Measurements from ENCODE around the gene SPO11.
A peak's percentile ranks its signal among the peaks of the same experiment; 100 is the strongest.
"Not testable (repeated sequence)": the region's sequence is repeated elsewhere in the genome, so short reads cannot be mapped to it uniquely, and the experiment has no call there.

The SPO11 gene

DNA sequence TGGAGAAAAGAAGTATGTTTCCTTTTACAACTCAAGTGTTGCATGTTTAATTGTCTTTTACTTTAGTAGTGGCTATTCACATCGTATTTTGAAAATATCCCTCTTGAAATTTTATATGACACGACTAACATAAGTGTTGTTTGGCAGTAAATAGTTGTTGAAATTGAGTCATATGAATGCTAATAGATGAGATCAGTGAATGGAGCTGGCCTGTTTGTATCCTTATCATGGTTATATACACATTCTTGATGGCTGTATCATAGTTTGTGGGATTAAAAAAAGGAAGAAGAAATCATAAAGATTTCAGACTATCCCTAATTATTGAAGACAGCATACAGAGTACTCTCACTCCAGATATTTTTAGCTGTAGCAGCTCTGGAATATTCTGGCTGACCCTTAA lies 13.2 kb downstream of the SPO11 start:
- H3K36me3 ChIP-seq, result no peaks in the 10 kb centered on the region
- H3K27me3 ChIP-seq, result peaks cover 0 to 14% of the 10 kb centered on the region in 2 donors
- no peak overlapping the region for H3K4me3 ChIP-seq
- no peak for DNase-seq
- no peaks in the 10 kb centered on the region for H3K4me1 ChIP-seq
- no peaks in the 10 kb centered on the region for H3K9me3 ChIP-seq
- intact Hi-C loops (cut with DNase I; ENCODE audit: low total_unique reads), result loop anchor here (10.0 kb wide), 1 partner anchor 798 kb away; no protein-coding TSS in a partner anchor
- TF ChIP-seq, protein P1, sequence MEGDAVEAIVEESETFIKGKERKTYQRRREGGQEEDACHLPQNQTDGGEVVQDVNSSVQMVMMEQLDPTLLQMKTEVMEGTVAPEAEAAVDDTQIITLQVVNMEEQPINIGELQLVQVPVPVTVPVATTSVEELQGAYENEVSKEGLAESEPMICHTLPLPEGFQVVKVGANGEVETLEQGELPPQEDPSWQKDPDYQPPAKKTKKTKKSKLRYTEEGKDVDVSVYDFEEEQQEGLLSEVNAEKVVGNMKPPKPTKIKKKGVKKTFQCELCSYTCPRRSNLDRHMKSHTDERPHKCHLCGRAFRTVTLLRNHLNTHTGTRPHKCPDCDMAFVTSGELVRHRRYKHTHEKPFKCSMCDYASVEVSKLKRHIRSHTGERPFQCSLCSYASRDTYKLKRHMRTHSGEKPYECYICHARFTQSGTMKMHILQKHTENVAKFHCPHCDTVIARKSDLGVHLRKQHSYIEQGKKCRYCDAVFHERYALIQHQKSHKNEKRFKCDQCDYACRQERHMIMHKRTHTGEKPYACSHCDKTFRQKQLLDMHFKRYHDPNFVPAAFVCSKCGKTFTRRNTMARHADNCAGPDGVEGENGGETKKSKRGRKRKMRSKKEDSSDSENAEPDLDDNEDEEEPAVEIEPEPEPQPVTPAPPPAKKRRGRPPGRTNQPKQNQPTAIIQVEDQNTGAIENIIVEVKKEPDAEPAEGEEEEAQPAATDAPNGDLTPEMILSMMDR (IDR thresholded peaks at IDR 0.05), result no peak
- H3K27ac ChIP-seq, result no peak overlapping the region

DNA sequence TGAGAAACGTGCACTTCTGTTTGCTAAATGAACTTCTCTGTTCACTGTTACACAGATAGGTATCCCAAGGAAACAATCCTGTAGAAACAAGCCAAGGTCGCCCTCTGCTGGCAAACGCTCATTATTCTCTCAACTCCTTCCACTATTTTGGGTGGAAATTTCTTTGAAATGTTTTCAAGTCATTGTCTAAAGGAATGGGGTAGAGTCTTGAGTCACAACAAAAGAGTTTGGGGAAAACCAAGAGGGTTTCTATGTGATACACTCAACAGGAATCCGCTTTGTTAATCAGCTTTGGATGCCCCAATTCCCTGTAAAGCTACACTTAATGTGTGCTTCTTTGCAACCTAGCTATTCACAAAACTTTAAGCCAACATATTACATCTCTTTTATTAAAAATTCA lies 16.9 kb downstream of the SPO11 start:
- no peaks in the 10 kb centered on the region for H3K36me3 ChIP-seq
- TF ChIP-seq, protein P1 (IDR thresholded peaks at IDR 0.05), result peak; percentile 58 to 65
- intact Hi-C loops (cut with DNase I; ENCODE audit: low total_unique reads), result loop anchor here (10.0 kb wide), 1 partner anchor 802 kb away; no protein-coding TSS in a partner anchor

DNA sequence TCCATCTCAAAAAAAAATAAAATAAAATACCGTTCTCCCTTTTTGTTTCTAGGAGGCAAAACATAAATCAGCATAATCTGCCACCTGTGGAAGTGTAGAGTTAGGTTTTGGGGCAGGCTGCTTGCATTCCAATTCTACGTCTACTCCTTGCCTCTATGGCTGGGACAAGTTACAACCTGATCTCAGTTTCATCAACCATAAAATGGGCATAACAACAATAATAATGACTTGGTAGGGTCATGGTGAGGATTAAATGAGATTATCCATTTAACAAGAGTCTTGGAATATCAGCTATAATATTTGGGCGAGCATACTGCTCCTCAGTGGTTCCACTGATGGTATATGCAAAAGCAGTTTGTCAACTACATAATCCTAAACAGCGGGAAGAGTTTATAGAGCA lies 17.8 kb downstream of the SPO11 start:
- Histone ChIP-seq H3K27me3 (peaks cover 0 to 8% of the 10 kb centered on the region in 2 donors), H3K4me3 (no peak overlapping the region), H3K36me3 (no peaks in the 10 kb centered on the region), H3K9me3 (no peaks in the 10 kb centered on the region), H3K4me1 (peaks cover 0 to 9% (median 9%) of the 10 kb centered on the region in 4 donors), H3K27ac (no peak overlapping the region)
- no peak for DNase-seq
- TF ChIP-seq, protein P1 (IDR thresholded peaks at IDR 0.05), result no peak
- intact Hi-C loops (cut with DNase I; ENCODE audit: low total_unique reads), result loop anchor here (10.0 kb wide), 1 partner anchor 803 kb away; no protein-coding TSS in a partner anchor

More for the DNA sequence above, 16.9 kb downstream of the SPO11 start:
- peak in 1 of 2 donors; percentile 73 for DNase-seq
- Histone ChIP-seq H3K9me3 (no peaks in the 10 kb centered on the region), H3K27me3 (peaks cover 0 to 10% of the 10 kb centered on the region in 2 donors), H3K27ac (no peak overlapping the region), H3K4me3 (no peak overlapping the region), H3K4me1 (peaks cover 0 to under 1% (median 0%) of the 10 kb centered on the region in 4 donors)

DNA sequence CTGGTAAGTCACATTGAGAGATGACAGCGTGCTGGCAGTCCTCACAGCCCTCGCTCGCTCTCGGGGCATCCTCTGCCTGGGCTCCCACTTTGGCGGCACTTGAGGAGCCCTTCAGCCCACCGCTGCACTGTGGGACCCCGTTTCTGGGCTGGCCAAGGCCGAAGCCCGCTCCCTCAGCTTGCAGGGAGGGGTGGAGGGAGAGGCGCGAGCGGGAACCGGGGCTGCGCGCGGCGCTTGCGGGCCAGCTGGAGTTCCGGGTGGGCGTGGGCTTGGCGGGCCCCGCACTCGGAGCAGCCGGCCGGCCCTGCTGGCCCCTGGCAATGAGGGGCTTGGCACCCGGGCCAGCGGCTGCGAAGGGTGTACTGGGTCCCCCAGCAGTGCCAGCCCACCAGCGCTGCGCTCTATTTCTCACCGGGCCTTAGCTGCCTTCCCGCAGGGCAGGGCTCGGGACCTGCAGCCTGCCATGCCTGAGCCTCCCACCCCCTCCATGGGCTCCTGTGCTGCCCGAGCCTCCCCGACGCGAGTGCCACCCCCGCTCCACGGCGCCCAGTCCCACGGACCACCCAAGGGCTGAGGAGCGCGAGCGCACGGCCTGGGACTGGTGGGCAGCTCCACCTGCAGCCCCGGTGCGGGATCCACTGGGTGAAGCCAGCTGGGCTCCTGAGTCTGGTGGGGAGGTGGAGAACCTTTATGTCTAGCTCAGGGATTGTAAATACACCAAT lies 18.8 kb downstream of the SPO11 start:
- H3K4me3 ChIP-seq, H3K27ac ChIP-seq, H3K27me3 ChIP-seq, H3K36me3 ChIP-seq, DNase-seq, H3K9me3 ChIP-seq: not testable (repeated sequence)
- intact Hi-C loops (cut with DNase I; ENCODE audit: low total_unique reads), result loop anchor here (10.0 kb wide), 1 partner anchor 804 kb away; no protein-coding TSS in a partner anchor
- H3K4me1 ChIP-seq, result peaks cover 0 to 18% (median 10%) of the 10 kb centered on the region in 4 donors

DNA sequence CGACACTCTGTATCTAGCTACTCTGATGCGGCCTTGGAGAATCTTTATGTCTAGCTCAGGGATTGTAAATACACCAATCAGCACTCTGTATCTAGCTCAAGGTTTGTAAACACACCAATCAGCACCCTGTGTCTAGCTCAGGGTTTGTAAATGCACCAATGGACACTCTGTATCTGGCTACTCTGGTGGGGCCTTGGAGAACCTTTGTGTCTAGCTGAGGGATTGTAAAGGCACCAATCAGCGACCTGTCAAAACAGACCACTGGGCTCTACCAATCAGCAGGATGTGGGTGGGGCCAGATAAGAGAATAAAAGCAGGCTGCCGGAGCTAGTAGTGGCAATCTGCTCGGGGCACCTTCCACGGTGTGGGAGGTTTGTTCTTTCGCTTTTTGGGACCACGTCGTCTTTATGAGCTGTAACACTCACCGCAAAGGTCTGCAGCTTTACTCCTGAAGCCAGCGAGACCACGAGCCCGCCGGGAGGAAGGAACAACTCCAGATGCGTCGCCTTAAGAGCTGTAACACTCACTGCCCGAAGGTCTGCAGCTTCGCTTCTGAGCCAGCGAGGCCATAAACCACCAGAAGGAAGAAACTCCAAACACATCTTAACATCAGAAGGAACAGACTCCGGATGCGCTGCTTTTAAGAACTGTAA lies 19.4 kb downstream of the SPO11 start:
- H3K9me3 ChIP-seq, H3K36me3 ChIP-seq, DNase-seq, H3K27me3 ChIP-seq, H3K27ac ChIP-seq, H3K4me3 ChIP-seq: not testable (repeated sequence)
- intact Hi-C loops (cut with DNase I; ENCODE audit: low total_unique reads), result loop anchor here (10.0 kb wide), 1 partner anchor 804 kb away; no protein-coding TSS in a partner anchor
- H3K4me1 ChIP-seq, result peaks cover 0 to 18% (median 10%) of the 10 kb centered on the region in 4 donors

DNA sequence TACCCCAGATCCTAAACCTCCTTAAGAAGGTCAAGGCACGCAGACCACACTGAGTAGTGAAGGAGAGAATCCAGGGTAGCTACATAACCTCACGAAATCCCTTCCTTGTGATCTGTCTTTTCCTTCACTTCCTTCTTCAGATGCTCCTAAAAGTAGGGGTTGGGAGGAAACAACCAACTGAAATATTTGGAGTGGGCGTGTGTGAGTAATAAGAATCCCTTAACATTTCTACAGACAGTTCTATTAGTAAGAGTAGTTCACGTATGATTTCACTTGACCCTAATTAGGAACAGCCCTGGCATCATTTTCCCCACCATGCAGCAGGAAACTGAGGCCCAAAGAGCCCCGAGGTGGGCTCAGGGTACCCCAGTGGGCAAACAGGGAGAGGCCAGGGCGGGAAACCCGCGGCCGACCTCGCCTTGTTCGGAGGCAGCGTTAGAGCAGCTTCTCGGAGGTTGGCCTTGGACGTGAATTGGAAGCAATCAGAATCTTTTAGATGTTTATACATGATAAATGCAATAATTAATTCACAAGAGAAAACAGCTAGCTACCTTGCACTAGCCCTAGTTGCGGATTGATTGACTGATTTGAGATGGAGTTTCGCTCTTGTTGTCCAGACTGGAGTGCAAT lies 20.6 kb downstream of the SPO11 start:
- Histone ChIP-seq H3K9me3 (no peaks in the 10 kb centered on the region), H3K4me3 (peak overlapping the region in 1 of 2 donors; percentile 90), H3K27me3 (peaks cover 0 to 4% of the 10 kb centered on the region in 2 donors), H3K27ac (peak overlapping the region; percentile 9 to 90), H3K36me3 (peaks cover 0 to 19% (median 10%) of the 10 kb centered on the region in 3 donors), H3K4me1 (peaks cover 0 to 18% (median 10%) of the 10 kb centered on the region in 4 donors)
- intact Hi-C loops (cut with DNase I; ENCODE audit: low total_unique reads), result no loop called here
- DNase-seq, result no peak
- TF ChIP-seq, protein P1 (IDR thresholded peaks at IDR 0.05), result no peak

DNA sequence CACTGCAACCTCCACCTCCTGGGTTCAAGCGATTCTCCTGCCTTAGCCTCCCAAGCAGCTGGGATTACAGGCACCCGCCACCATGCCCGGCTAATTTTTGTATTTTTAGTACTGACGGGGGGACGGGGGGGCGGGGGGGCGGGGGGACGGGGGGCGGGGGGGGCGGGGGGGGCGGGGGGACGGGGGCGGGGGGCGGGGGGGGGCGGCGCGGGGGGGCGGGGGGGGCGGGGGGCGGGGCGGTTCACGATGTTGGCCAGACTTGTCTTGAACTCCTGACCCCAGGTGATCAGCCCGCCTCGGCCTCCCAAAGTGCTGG lies 21.1 kb downstream of the SPO11 start:
- intact Hi-C loops (cut with DNase I; ENCODE audit: low total_unique reads); DNase-seq; H3K9me3 ChIP-seq; H3K27me3 ChIP-seq: not testable (repeated sequence)
- Histone ChIP-seq H3K27ac (peak overlapping the region; percentile 90), H3K36me3 (peaks cover 0 to 24% (median 13%) of the 10 kb centered on the region in 3 donors), H3K4me1 (peaks cover 0 to 18% (median 10%) of the 10 kb centered on the region in 4 donors), H3K4me3 (peak overlapping the region; percentile 84 to 90)

All from tibial artery (tissue), 4 donors.